ENCODE measurements around the gene SURF6.
"Not testable (repeated sequence)": the region's sequence is repeated elsewhere in the genome, so short reads cannot be mapped to it uniquely, and the experiment has no call there.

Gene SURF6

DNA sequence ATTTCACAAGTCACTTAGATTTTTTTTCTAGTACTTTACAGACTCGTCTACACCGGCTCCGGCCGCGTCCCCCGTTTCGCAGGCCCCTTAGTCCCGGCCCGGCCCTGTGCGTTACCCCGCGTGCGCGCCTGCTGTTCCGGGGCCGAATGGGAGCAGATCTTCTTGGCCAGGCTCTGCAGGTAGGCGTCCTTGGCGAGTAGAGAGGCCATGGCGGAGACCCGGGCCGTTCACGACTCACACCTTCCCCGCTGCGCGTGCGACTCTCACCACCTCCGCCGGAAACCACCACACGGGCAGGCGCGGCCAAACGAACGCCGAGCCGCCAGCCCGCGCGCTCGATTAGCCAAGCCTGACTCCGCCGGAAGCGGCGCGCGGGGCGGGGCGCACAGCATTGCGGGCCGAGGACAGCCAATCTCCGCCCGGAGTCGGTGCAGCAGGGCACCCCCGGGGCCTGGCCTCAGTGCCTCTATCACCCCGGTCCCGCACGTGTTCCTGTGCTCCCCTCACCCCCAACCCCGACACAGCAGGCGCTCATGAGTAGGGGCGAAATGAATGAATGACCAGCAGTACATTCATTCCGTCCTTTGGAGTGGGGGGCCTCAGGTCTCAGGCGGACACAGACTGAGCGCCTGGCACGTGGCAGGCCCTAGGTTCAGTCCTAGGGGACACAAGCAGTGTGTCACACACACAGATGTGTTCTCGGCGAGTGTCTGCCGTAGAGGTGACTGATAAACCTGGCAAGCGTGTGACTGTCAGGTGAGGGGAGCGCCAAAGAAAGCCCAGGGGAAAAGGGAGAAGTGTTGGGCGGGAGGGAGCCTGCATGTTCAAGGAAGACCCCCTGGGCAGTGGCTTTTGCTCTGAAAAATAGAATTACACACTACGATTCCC is at the start of gene SURF6:
Gene SURF6 (minus strand): TSS at position 265 of the 888 bp plus-strand sequence. CDS start 56 bp downstream, at position 209.
- DNase-seq = peak; percentile 98

DNA sequence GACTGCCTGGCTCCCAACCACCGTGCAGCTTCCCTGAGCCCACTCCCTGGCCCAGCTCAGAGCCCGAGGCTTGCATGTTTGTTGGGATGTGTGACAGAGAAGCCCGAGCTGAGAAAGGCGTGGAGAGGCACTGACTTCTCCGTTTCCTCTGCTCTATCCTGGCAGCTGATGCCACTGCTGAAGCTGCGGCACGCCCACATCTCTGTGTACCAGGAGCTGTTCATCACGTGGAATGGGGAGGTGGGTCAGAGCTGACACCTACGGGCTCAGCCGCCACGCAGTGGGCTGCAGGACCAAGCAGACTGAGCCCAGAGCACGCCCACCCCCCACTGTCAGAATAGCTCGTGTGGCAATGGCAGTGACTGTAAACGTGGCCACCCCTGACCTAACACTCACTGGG is 49.5 kb upstream of the SURF6 start:
- DNase-seq = no peak

DNA sequence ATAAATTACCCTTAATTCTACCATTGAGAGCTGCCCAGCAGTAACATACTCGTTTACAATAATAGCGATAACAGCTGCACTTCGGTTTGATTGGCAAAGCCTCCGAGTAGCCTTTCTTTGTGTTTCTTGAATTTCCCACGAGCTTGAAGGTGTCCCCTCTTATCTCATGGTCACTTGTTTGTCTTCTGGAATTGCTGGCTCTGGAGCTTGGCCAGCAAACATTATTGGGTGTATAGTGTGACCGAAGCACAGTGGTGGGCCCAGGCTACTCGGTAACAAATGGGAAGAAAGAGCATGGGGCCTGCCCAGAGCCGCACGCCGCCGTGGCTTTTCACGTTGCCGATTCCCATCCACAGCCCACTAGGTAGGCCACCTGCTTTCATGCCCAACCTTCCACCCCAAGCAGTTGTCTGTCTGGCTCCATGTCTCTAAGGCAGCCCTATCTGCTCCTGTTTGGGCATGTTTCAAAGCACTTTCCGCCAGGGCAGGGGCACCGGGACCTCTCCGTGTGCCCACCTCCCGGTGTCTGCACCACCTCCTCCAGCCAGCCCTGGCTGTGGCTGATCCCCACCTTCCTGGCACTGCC is 48.8 kb upstream of the SURF6 start:
- no peak for DNase-seq

DNA sequence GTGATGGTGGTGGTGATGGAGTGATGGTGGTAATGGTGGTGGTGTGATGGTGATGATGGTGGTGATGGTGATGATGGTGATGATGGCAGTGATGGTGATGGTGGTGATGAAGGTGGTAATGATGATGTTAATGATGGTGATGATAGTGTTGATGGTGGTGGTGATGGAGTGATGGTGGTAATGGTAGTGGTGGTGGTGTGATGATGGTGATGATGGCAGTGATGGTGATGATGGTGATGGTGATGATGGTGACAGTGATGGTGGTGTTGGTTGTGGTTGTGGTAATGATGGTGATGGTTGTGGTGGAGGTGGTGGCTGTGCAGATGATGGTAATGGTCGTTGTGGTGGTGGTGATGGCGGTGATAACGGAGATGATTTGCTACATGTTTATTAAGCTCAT is 47.5 kb upstream of the SURF6 start:
- DNase-seq = no peak

DNA sequence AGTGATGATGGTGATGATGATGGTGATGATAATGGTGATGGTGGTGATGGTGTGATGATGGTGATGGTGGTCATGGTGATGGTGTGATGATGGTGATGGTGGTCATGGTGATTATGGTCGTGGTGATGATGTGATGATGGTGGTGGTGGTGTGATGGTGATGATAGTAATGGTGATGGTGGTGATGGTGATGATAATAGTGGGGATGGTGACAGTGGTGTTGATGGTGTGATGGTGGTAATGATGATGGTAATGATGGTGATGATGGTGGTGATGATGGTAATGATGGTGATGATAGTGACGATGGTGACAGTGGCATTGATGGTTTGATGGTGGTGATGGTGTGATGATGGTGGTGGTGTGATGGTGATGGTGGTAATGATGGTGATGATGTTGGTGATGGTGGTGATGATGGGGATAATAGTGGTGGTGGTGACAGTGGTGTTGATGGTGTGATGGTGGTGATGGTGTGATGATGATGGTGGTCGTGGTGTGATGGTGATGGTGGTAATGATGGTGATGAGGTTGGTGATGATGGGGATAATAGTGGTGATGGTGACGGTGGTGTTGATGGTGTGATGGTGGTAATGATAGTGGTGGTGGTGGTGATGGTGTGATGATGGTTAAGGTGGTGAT is 46.6 kb upstream of the SURF6 start:
- DNase-seq = no peak

DNA sequence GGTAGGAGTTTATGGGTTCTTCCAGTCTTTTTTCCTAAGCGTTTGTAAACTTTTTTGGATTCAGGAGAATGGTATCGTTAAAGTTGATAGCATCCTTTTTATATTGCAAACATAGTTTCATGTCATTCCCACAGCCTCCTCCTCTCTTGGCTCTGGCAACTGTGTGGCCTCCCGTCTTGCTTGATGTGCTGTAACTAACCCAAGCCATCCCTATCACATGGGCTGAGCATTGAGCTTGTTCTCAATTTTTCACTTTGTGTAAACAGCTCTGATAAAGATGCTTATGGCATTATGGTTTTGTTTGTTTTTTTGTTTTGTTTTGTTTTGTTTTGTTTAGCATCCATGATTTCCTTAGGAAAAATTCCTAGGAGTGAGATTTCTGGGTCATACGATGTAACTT is 44.7 kb upstream of the SURF6 start:
- no peak for DNase-seq

DNA sequence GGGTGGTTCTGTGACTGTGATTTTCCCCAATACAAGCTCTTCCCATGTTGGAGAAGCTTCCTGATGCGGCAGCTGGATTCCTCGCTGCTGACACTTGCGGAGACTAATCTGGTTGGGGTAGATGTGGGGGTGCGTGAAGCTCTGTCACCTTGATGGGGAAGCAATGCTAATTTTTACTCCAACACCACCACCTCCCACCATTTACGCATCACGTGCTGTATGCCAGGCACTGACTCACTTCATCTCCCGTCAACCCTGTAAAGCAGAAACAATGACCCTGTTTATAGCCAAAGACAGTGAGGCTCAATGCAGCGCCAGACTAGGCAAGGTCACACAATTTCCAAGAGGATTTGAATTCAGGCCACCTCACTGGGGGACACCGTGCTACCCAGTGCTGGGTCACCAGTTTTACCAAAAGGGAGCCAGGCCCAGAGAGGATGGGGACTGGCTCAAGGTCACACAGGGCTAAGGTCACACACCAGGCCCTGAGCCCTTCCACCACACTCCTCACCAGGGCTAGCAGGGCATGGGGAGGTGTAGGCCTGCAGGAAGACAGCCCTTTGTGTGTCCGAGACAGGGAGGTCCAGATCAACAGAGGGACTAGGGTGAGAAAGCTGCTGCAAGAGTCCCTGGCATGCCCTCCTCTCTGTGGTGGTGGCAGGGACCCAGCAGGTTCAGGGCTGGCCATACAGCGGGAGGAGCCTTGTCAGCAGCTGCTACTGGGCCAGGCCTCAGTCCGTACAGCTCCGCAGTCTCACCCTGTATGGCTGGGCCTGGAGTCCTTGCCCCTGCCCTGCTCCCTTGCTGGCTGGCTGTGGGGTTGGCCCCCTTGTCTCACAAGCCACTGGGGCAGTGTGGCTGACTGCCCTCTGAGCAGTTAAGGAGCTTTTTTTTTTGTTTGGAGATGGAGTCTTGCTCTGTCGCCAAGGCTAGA is 43.4 kb upstream of the SURF6 start:
- DNase-seq = no peak

DNA sequence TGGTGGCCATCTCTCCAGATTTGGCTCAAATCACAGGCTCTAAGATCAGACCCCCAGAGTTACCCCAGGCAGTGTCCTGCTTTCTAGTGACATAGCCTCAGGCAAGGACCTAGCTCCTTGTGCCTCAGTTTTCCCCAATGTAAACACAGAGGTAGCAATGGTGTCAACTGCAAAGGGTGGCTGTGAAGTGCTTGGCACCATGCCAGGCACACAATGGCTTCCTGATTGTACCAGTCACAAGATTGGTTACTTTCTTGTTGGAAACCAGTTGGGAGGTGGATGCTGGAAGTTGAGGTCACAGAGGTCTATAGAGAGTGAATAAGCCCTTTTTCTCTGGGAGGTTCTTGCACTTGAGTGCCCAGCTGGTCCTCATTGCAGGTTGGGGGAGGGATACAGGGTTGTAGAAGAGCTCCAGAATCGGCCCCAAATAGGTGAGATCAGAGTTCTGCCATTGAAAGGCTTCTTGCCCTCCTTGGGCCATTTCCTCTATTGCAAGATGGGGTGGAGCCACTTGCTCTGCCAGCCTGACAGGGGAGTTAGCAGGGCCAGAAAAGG is 42.5 kb upstream of the SURF6 start:
- DNase-seq = peak; percentile 54

DNA sequence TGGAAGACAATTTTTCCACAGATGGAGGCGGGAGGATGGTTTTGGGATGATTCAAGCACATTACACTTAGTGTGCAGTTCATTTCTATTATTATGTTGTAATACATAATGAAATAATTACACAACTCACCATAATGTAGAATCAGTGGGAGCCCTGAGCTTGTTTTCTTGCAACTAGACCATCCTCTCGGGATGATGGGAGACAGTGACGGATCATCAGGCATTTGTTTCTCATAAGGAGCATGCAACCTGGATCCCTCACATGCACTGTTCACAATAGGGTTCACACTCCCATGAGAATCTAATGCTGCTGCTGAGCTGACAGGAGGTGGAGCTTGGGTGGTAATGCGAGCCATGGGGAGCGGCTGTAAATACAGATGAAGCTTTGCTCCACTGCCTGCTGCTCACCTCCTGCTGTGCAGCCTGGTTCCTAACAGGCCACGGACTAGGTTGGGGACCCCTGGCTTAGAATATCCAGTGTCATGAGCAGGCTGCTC is 41.8 kb upstream of the SURF6 start:
- DNase-seq = peak; percentile 70

DNA sequence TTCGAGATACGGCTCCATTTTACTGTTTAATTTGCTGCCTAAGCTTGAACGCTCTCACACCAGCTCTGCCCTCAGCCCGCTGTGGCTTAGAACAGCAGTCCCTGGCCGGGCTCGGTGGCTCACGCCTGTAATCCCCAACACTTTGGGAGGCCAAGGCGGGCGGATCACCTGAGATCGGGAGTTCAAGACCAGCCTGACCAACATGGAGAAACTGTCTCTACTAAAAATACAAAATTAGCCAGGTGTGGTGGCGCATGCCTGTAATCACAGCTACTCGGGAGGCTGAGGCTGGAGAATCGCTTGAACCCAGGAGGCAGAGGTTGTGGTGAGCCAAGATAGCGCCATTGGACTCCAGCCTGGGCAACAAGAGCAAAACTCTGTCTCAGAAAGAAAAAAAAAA is 41.3 kb upstream of the SURF6 start:
- DNase-seq = not testable (repeated sequence)

DNA sequence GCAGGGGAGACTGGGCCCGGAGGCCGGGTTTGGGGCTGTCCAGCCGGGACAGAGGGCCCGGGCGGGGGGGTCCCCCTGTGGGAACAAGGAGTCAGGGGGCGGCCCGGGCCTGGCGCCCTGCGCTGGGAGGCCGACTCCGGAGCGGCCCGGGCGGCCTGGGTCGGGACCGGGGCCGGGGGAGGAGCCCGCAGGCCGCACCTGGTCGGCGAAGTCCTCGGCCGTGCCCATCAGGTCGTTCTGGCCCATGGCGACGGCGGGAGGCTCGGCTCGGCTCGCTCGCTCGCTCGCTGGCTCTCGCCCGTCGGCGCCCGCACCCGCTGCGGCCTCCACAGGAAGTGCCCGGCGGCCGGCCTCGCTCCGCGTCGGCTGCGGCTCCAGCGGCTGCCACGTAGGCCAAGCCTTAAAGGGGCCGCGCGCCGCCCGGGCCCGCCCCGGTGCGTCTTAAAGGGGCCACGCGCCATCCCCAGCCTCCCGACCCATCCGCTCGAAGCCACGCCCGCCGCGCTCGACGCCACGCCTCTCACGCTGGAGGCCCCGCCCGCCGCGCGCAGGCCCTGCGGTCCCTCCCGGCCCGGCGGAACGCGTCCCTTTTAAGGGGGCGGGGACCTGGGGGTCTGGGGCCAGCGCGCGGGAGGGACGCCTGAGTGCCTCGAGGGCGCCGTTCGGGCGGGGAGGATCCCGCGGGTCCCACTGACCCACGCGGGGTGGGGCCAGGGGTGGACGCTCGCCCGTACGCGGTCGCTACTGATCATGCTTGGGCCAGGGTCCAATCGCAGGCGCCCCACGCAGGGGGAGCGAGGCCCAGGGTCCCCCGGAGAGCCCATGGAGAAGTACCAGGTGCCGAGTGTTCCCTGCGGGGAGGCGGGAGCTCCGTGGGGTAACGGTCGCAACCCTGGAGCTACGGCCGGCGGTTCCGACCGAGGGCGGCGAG is 40.0 kb upstream of the SURF6 start, which contains the start of the genes STKLD1 and SURF4:
Gene STKLD1 (plus strand): TSS at position 643 of the 931 bp plus-strand sequence. CDS start 108 bp downstream, at position 751.
Gene SURF4 (minus strand): TSS at position 337 of the 931 bp plus-strand sequence. CDS start 91 bp downstream, at position 246.
- DNase-seq = peak; percentile 99

DNA sequence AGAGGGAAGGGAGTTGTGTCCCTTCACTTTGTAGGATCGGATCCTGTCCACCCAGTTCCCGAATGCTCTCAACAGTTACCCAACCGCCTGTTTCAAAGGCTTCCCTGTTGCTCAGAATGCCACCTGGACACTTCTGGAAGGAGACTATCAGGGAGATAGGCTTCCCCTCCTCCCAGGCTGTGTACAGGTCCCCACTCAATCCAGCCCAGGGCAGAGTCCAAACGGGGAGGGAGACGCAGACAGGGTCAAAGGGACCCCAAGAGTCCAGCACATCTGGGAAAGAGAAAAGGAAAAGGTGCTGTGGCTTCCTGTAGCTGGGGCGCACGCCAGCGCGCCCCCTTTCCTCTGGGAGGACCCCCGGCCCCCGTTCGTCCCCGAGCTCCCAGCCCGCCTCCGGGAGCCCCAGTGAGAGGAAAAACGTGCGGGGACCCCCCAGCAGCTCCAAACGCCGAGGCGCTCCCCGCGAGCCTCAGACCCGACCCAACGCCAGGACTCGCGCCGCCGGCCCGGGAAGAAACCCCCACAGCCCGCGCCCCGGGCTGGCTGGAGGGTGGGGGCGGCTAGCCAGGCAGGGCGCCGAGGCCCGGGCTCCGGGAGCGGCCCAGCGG is 39.2 kb upstream of the SURF6 start:
- peak; percentile 76 for DNase-seq

DNA sequence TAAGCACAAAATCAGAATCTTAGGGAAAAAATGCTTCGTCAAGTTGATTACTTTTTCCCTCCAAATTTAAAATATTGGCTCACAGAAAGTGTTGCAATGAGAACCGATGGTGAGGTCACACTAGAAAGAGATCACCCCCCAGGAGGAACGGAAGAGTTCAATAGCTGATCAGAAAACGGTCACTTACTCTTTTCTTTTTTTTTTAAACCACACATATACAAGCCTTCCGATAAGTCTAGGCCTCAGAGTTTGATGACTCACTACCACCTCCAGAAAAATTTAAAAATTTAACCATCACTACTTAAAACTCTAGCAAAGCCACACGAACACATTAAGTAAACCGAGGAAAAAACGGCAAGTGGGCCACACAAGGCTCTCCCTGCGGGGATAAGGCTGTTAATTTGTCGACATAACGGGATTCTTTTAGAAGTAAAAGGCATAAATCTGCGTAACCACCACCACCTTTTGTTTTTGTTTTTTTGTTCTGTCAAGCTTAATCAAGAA is 38.7 kb upstream of the SURF6 start:
- no peak for DNase-seq

DNA sequence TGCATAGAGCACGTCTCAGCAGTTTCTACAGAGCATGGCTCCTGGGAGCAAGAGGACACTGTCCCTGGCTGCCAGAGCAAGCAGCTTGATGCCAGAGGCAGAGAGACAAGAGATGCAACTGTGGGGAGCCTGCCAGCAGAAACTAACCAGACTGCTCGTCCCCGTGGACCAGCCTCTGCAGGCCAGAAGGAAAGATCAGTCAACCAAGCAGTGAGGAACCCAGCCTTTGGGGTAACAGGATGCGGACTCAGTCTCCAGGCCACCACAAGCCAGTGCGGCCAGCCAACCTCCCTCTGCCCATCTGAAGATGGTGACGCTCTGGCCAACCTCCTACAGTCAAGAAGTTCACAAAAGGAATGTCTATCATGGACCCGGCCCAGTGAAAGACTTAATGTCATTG is 36.2 kb upstream of the SURF6 start:
- no peak for DNase-seq

DNA sequence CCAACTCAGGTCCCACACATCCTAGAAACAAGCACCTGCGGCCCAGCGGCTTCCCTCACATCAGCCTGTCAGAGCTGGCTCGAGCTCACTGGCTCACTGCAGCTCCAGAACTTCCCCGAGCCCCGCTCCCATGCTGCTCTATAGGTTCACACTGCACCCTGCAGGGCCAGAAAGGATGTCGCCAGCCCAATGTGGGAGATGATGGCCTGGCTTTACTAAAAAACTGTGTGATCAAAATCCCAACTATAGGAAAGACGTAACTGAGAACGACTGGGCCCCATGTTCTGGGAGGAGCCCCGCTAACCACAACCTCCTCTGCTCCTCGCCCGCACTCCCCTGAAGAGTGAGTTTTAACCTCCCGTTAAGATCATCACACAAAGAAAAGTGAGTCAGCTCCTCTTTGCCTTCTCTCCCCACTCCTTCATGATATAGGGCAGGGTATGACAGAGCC is 35.3 kb upstream of the SURF6 start:
- DNase-seq = no peak

DNA sequence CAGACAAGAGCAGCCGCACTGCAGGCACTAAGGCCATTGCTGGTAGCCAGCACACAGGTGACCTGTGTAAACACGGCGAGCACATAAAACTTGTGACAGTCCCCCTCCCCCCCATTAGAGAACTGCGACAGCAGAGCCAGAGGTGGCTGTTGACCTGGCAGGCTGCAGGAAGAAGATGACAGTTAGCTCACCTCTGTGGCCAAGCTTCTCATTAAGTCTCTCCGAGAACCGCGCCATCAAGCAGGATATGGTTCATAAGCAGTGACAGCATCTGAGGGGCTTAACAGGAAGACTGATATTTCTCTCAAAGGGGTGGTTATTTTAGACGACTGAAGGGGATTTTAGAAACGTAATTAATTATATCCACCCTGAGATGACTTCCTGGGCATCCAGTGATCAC is 34.7 kb upstream of the SURF6 start:
- no peak for DNase-seq

DNA sequence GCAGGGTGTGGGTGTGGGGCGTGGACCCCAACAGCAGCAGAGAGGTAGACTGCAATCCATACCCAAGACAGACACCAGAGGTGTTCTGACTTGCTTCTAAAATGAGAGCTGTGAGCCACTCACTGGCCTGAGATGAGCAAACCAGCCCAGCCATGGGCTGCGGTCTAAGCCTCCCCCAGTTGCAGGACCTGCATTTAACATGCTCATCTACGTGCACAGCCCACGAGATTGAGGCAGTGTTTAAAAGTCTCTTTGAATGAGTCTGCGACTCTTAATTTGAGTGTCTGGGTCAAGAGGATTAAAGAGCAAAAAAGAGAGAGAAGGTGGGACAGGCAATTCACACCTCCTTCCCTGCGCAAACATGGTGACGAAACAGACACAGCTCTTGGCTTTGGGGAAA is 33.9 kb upstream of the SURF6 start:
- DNase-seq = no peak

DNA sequence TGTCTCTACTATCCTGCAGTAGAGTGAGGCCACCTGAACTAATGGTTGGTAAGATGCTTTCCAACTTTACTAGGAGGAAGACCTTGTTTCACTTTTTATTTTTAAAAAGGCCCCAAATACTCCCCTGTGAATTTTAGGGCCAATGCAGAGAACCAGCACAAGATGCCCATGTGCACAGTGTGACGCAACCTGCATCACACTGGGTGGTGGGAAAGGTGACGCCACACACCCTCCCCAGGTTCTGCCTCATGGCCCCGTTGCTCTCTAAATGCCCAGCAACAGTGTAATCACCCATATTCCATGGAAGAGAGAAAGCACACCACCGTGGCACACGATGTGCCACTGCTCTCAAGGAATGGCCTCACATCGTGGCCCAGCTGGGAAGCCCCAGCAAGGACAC is 33.4 kb upstream of the SURF6 start:
- DNase-seq = no peak

DNA sequence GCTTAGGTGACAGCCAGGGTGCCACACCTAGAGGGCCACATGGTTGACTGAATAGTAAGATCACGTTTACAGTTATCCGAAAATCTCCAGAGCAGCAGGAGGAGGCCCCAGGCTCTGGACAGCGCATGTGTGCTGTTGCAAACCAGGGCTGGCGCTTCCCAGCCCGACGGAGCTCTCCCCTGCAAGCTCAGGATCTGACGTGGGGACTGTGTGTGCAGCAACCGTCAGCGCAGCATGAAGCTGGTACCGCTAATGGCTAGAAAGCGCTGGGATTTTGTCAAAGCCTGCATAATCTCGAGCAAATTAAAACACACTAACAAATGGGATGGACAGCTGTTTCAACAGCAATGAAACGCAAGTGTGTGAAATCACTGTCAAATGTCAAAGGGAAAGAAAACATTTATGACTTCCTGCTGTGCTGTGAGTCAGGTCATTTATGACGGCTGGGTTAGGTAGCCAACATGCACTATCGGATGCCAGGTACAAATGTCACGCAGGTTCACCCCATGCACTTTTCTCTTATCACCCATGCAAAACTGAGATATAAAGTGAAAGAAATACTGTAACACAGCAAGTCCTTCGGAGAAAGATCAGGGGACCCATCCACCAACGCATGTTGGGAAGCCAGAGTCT is 32.4 kb upstream of the SURF6 start:
- peak; percentile 98 for DNase-seq

DNA sequence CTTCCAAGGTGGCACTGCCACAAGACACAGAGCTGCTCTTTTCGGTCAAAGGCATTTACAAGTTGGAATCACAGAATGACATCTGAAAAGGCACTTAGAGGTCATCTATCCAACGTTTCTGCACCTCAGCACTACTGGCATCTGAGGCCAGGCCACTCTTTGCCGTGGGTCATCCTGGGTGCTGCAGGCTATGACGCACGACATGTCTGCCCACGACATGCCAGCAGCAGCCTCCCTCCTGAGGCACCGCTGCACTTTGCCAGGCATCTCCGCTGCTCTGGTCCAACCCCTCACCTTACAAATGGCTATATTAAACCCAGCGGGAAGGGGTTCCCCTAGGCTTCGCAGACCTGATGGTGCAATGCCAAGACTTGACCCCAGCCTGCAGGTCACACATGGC is 31.8 kb upstream of the SURF6 start:
- DNase-seq = no peak
